Nephron progenitor cell (in vitro differentiated cells): ENCODE results near the gene FAF2.
A peak's percentile ranks its signal among the peaks of the same experiment; 100 is the strongest.

ENCODE experiments used
- DNase-seq: peaks from one replicate; pipeline ENCODE4 v3.0.0; 2021
- H3K27ac Mint-ChIP-seq: 2 replicates; pipeline ENCODE4 v1.8.0; 2021; ENCODE audit warnings: mild to moderate bottlenecking, moderate library complexity, mixed read lengths
- H3K27me3 Mint-ChIP-seq: 2 replicates; pipeline ENCODE4 v1.8.0; 2021; ENCODE audit warnings: mild to moderate bottlenecking, low read depth, mixed read lengths; ENCODE audit not compliant: poor library complexity
- H3K36me3 Mint-ChIP-seq: 2 replicates; pipeline ENCODE4 v1.8.0; 2021; ENCODE audit warnings: low read depth, mixed read lengths
- H3K4me1 Mint-ChIP-seq: 2 replicates; pipeline ENCODE4 v1.8.0; 2021; ENCODE audit warnings: mixed read lengths
- H3K4me3 Mint-ChIP-seq: 2 replicates; pipeline ENCODE4 v1.8.0; 2021; ENCODE audit warnings: mild to moderate bottlenecking, moderate library complexity, mixed read lengths
- H3K9me3 Mint-ChIP-seq: 2 replicates; pipeline ENCODE4 v1.8.0; 2021; ENCODE audit warnings: mild to moderate bottlenecking, moderate library complexity, mixed read lengths
- CTCF ChIP-seq: fragments of 200-600 bp; sonication (generic); IDR thresholded peaks from 2 replicates; pipeline ENCODE4 v1.5.0; 2021; ENCODE audit warnings: antibody characterized with exemption

Gene FAF2

GRCh38 chr5:176454724-176455394, 6.7 kb downstream of the FAF2 start:
- H3K4me1 Mint-ChIP-seq, result peaks cover 5% of the 10 kb centered on the region
- H3K36me3 Mint-ChIP-seq, result peaks cover 50% of the 10 kb centered on the region
- no peak for DNase-seq
- H3K4me3 Mint-ChIP-seq, result no peak overlapping the region
- H3K27ac Mint-ChIP-seq, result no peak overlapping the region
- peaks cover 5% of the 10 kb centered on the region for H3K9me3 Mint-ChIP-seq
- TF ChIP-seq CTCF, result no peak
- no peaks in the 10 kb centered on the region for H3K27me3 Mint-ChIP-seq

GRCh38 chr5:176458904-176459561, 10.8 kb downstream of the FAF2 start:
- peaks cover 13% of the 10 kb centered on the region for H3K9me3 Mint-ChIP-seq
- no peak for DNase-seq
- peak overlapping the region; percentile 51 for H3K27ac Mint-ChIP-seq
- H3K27me3 Mint-ChIP-seq, result no peaks in the 10 kb centered on the region
- H3K4me1 Mint-ChIP-seq, result peaks cover 6% of the 10 kb centered on the region
- no peak overlapping the region for H3K4me3 Mint-ChIP-seq
- peaks cover 56% of the 10 kb centered on the region for H3K36me3 Mint-ChIP-seq
- no peak for TF ChIP-seq CTCF

- H3K4me3 Mint-ChIP-seq, result no peak overlapping the region
- no peak for DNase-seq
- H3K27ac Mint-ChIP-seq, result no peak overlapping the region
- TF ChIP-seq CTCF, result no peak
- peaks cover 54% of the 10 kb centered on the region for H3K36me3 Mint-ChIP-seq
- H3K9me3 Mint-ChIP-seq, result peaks cover 13% of the 10 kb centered on the region
- H3K27me3 Mint-ChIP-seq, result peaks cover 3% of the 10 kb centered on the region
- peaks cover 14% of the 10 kb centered on the region for H3K4me1 Mint-ChIP-seq
Observed at GRCh38 chr5:176461349-176461748, 13.2 kb downstream of the FAF2 start.

GRCh38 chr5:176463113-176463764, 15.1 kb downstream of the FAF2 start:
- Mint-ChIP-seq H3K36me3 (peaks cover 56% of the 10 kb centered on the region), H3K9me3 (peaks cover 13% of the 10 kb centered on the region), H3K27ac (peak overlapping the region; percentile 79), H3K4me1 (peaks cover 20% of the 10 kb centered on the region), H3K4me3 (no peak overlapping the region), H3K27me3 (peaks cover 3% of the 10 kb centered on the region)
- TF ChIP-seq CTCF, result no peak
- DNase-seq, result no peak

- Mint-ChIP-seq H3K4me3 (no peak overlapping the region), H3K36me3 (peaks cover 48% of the 10 kb centered on the region), H3K9me3 (peaks cover 3% of the 10 kb centered on the region), H3K27me3 (peaks cover 3% of the 10 kb centered on the region), H3K4me1 (peaks cover 20% of the 10 kb centered on the region), H3K27ac (peak overlapping the region; percentile 19)
- no peak for TF ChIP-seq CTCF
- DNase-seq, result no peak
Observed at GRCh38 chr5:176466245-176466871, 18.2 kb downstream of the FAF2 start.
